ENCODE data around the gene LIN54.
"Not testable (repeated sequence)": the region's sequence is repeated elsewhere in the genome, so short reads cannot be mapped to it uniquely, and the experiment has no call there.

LIN54 gene

GRCh38 chr4:83012200-83012686, 1.6 kb upstream of the LIN54 start:
- DNase-seq (ENCODE audit: low read depth), result no peak

- DNase-seq (ENCODE audit: low read depth), result no peak
Measured at GRCh38 chr4:83011689-83012199, 1.1 kb upstream of the LIN54 start.

- DNase-seq (ENCODE audit: low read depth), result no peak
Measured at GRCh38 chr4:83010111-83010521, 507 bp downstream of the LIN54 start.

- no peak for DNase-seq (ENCODE audit: low read depth)
Measured at GRCh38 chr4:83009529-83009928, 1.1 kb downstream of the LIN54 start.

GRCh38 chr4:83003044-83003791, 7.4 kb downstream of the LIN54 start:
- DNase-seq (ENCODE audit: low read depth), result not testable (repeated sequence)

GRCh38 chr4:83002329-83002728, 8.3 kb downstream of the LIN54 start:
- no peak for DNase-seq (ENCODE audit: low read depth)

- no peak for DNase-seq (ENCODE audit: low read depth)
Measured at GRCh38 chr4:82998898-82999297, 11.7 kb downstream of the LIN54 start.

- DNase-seq (ENCODE audit: low read depth), result no peak
Measured at GRCh38 chr4:82994834-82995233, 15.8 kb downstream of the LIN54 start.

- DNase-seq (ENCODE audit: low read depth), result no peak
Measured at GRCh38 chr4:82989575-82990429, 20.8 kb downstream of the LIN54 start.

GRCh38 chr4:82988323-82988832, 22.2 kb downstream of the LIN54 start:
- DNase-seq (ENCODE audit: low read depth), result no peak

GRCh38 chr4:82987519-82987918, 23.1 kb downstream of the LIN54 start:
- not testable (repeated sequence) for DNase-seq (ENCODE audit: low read depth)

- DNase-seq (ENCODE audit: low read depth), result no peak
Measured at GRCh38 chr4:82984459-82984858, 26.2 kb downstream of the LIN54 start.

GRCh38 chr4:82983444-82983843, 27.2 kb downstream of the LIN54 start:
- no peak for DNase-seq (ENCODE audit: low read depth)

GRCh38 chr4:82981138-82981537, 29.5 kb downstream of the LIN54 start:
- no peak for DNase-seq (ENCODE audit: low read depth)

GRCh38 chr4:82975792-82976191, 34.8 kb downstream of the LIN54 start:
- DNase-seq (ENCODE audit: low read depth), result no peak

GRCh38 chr4:82969414-82969813, 41.2 kb downstream of the LIN54 start:
- no peak for DNase-seq (ENCODE audit: low read depth)

GRCh38 chr4:82968972-82969371, 41.7 kb downstream of the LIN54 start:
- no peak for DNase-seq (ENCODE audit: low read depth)

- no peak for DNase-seq (ENCODE audit: low read depth)
Measured at GRCh38 chr4:82965763-82966162, 44.9 kb downstream of the LIN54 start.

- no peak for DNase-seq (ENCODE audit: low read depth)
Measured at GRCh38 chr4:82957045-82957444, 53.6 kb downstream of the LIN54 start.

- no peak for DNase-seq (ENCODE audit: low read depth)
Measured at GRCh38 chr4:82954212-82954611, 56.4 kb downstream of the LIN54 start.

GRCh38 chr4:82951196-82951595, 59.4 kb downstream of the LIN54 start:
- no peak for DNase-seq (ENCODE audit: low read depth)

GRCh38 chr4:82948647-82949204, 61.9 kb downstream of the LIN54 start:
- no peak for DNase-seq (ENCODE audit: low read depth)

Data from T follicular helper cell (primary cell).